AG04450 (cell line): ENCODE data around the gene NPIPB13. TPM values are rescaled to one million over a fixed set of nuclear protein-coding genes. Genes with fewer than 3 reads are reported as not detected.

ENCODE experiments used
- polyA plus RNA-seq: library from polyadenylated mRNA; depleted of rRNA; stranded (reverse); fragments of >200 nt; gene quantifications from 2 replicates; pipeline ENCODE4 v1.2.3, GENCODE V29; 2011; rRNA removed
- small RNA-seq: library from RNA; depleted of rRNA; stranded (forward); fragments of <200 nt; gene quantifications from one replicate; pipeline ENCODE3, GENCODE V24; 2012; ENCODE audit warnings: low read depth; ENCODE audit not compliant: insufficient read length

The NPIPB13 gene
- polyA plus RNA-seq, 1 experiment, result 0.83 TPM

Small RNA genes lying within 50 kb of the gene (small RNA-seq; reads per million reads assigned to genes)
- gene AC106782.4, result not detected

Other genes starting within 250 kb of the NPIPB13 start
- gene DOC2A, start 237.5 kb downstream of the NPIPB13 start, polyA plus RNA-seq, result 0.22 and 0.46 TPM in 2 replicates
- not detected in 2 replicates for gene C16orf92, start 225.3 kb downstream of the NPIPB13 start, polyA plus RNA-seq
- gene TLCD3B, start 217.2 kb downstream of the NPIPB13 start, polyA plus RNA-seq, result not detected in 2 replicates
- 631 and 806 TPM in 2 replicates for gene ALDOA, start 182.7 kb downstream of the NPIPB13 start, polyA plus RNA-seq
- 112 and 140 TPM in 2 replicates for gene PPP4C, start 172.5 kb downstream of the NPIPB13 start, polyA plus RNA-seq
- gene TBX6, start 156.6 kb downstream of the NPIPB13 start, polyA plus RNA-seq, result not detected in 2 replicates
- gene YPEL3, start 152.3 kb downstream of the NPIPB13 start, polyA plus RNA-seq, result 15.6 and 23.1 TPM in 2 replicates
- gene GDPD3, start 134.9 kb downstream of the NPIPB13 start, polyA plus RNA-seq, result 1.2 and 1.9 TPM in 2 replicates
- 82.5 and 91.7 TPM in 2 replicates for gene MAPK3, start 125.3 kb downstream of the NPIPB13 start, polyA plus RNA-seq
- 2.9 and 4.2 TPM in 2 replicates for gene CORO1A, start 64.9 kb downstream of the NPIPB13 start, polyA plus RNA-seq
- 17.5 and 38.2 TPM in 2 replicates for gene BOLA2B, start 54.8 kb downstream of the NPIPB13 start, polyA plus RNA-seq
- 3.8 and 13.4 TPM in 2 replicates for gene SLX1A, start 54.6 kb downstream of the NPIPB13 start, polyA plus RNA-seq
- gene SULT1A3, start 49.2 kb downstream of the NPIPB13 start, polyA plus RNA-seq, result 7.3 and 8.5 TPM in 2 replicates
- gene CD2BP2, start 106.8 kb upstream of the NPIPB13 start, polyA plus RNA-seq, result 48.9 and 49.5 TPM in 2 replicates
- 12.0 and 14.8 TPM in 2 replicates for gene TBC1D10B, start 122.0 kb upstream of the NPIPB13 start, polyA plus RNA-seq
- gene MYL11, start 126.3 kb upstream of the NPIPB13 start, polyA plus RNA-seq, result 0.55 TPM in 1 of 2 replicates, not detected in the other
- gene SEPTIN1, start 134.1 kb upstream of the NPIPB13 start, polyA plus RNA-seq, result not detected in 2 replicates
- gene ZNF48, start 146.9 kb upstream of the NPIPB13 start, polyA plus RNA-seq, result 4.3 and 5.3 TPM in 2 replicates
- gene ZNF771, start 159.1 kb upstream of the NPIPB13 start, polyA plus RNA-seq, result 9.3 and 10.1 TPM in 2 replicates
- 34.1 and 34.7 TPM in 2 replicates for gene DCTPP1, start 181.6 kb upstream of the NPIPB13 start, polyA plus RNA-seq
- gene SEPHS2, start 197.4 kb upstream of the NPIPB13 start, polyA plus RNA-seq, result 41.2 and 47.1 TPM in 2 replicates
- not detected in 2 replicates for gene ITGAL, start 224.3 kb upstream of the NPIPB13 start, polyA plus RNA-seq